Measurements from ENCODE around the gene PROP1. TPM values are rescaled to one million over a fixed set of nuclear protein-coding genes. Genes with fewer than 3 reads are reported as not detected.

Gene PROP1
- total RNA-seq, 1 experiment from 2014 or later: not detected

DNA sequence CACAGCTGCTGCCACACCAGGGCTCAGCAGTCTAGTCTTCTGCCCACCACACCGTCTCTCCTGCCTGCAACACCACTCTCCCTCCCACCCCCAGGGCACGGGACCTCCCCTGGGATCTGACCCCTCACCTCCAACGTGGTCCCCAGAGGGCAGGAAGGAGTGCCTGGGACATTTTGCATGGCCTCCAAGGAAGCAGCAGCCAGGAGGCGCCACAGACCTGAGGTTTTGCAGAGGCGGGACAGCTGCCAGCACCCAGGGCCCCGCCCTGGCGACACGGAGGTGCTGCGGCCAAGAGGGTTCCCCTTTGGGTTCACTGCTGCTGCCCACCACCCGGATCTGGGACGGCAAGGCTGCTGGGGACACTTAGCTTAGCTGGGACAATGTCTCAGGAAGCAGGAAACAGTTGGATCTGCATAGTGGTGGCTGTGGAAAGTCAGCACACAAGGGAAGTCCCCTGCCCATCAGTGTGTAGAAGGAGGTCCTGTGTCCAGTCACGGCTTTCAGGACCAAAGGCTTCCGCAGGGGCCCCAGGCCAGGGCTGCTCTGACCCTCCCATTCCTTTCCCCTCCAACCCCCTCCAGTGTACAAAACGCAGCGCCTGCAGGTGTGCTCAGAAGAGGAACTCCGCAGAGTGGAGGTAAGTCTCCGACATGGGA is 13.8 kb downstream of the PROP1 start:
- POLR2A ChIA-PET: no interaction called here
- Histone ChIP-seq H4K20me1 (ENCODE audit: insufficient read depth) (no peaks in the 10 kb centered on the region), H3K79me2 (ENCODE audit: insufficient read depth, low read length) (no peaks in the 10 kb centered on the region), H3K4me3 (replicated peaks in 1 of 2; ENCODE audit: low read depth in 1 of 2, low read length in 2 of 2) (no peak overlapping the region), H3K27me3 (ENCODE audit: insufficient read depth, low read length) (no peaks in the 10 kb centered on the region), H3K4me1 (ENCODE audit: control insufficient read depth in 1 of 2, insufficient read depth in 2 of 2, low read length in 2 of 2) (peaks cover 0 to 3% of the 10 kb centered on the region in 2 experiments; a peak in 1 of 4 replicates), H2AFZ (ENCODE audit: low read depth, low read length, poor library complexity, severe bottlenecking) (no peak overlapping the region), H3K9ac (ENCODE audit: low read length) (no peak overlapping the region), H3K36me3 (ENCODE audit: control insufficient read depth in 1 of 2, insufficient read depth in 2 of 2, low read length in 2 of 2) (no peaks in the 10 kb centered on the region), H3K4me2 (ENCODE audit: low read length) (peak overlapping the region; percentile 37; the same call in 1 of the 2 replicates), H3K9me3 (ENCODE audit: control insufficient read depth in 1 of 2, insufficient read depth in 1 of 2, low read depth in 1 of 2, low read length in 2 of 2) (no peaks in the 10 kb centered on the region), H3K27ac (ENCODE audit: low read depth, low read length) (no peak overlapping the region), H3K9me2 (ENCODE audit: insufficient read depth) (no peaks in the 10 kb centered on the region)
- TF ChIP-seq, protein P1, sequence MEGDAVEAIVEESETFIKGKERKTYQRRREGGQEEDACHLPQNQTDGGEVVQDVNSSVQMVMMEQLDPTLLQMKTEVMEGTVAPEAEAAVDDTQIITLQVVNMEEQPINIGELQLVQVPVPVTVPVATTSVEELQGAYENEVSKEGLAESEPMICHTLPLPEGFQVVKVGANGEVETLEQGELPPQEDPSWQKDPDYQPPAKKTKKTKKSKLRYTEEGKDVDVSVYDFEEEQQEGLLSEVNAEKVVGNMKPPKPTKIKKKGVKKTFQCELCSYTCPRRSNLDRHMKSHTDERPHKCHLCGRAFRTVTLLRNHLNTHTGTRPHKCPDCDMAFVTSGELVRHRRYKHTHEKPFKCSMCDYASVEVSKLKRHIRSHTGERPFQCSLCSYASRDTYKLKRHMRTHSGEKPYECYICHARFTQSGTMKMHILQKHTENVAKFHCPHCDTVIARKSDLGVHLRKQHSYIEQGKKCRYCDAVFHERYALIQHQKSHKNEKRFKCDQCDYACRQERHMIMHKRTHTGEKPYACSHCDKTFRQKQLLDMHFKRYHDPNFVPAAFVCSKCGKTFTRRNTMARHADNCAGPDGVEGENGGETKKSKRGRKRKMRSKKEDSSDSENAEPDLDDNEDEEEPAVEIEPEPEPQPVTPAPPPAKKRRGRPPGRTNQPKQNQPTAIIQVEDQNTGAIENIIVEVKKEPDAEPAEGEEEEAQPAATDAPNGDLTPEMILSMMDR (IDR thresholded peaks at IDR 0.05 in 2 of 3, conservative IDR thresholded peaks at IDR 0.05 in 1 of 3; ENCODE audit: borderline replicate concordance in 1 of 3, insufficient read depth in 1 of 3, low read depth in 2 of 3, low read length in 2 of 3): peak; percentile 55 to 85 (median 65)
- TF ChIP-seq FOSL1 (IDR thresholded peaks at IDR 0.05; ENCODE audit: low read depth) (no peak), RAD21 (IDR thresholded peaks at IDR 0.05; ENCODE audit: low read depth) (peak; percentile 84)
- RAD21 ChIA-PET (ENCODE audit: low non-redundant PET in 1 of 2, low total read pairs in 2 of 2, uncharacterized antibody in 2 of 2, unreplicated experiment in 2 of 2): no interaction called here
- peak; percentile 19 for DNase-seq (ENCODE audit: low read depth, low spot score)
- intact Hi-C loops (cut with micrococcal nuclease): loop anchor here (1.0 kb wide), 1 partner anchor 80 kb away; no protein-coding TSS in a partner anchor
- ATAC-seq: peak; percentile 89
- BruUV-seq (replicated peaks): no TSS peak
- CTCF ChIA-PET: interaction anchor here (1.2 kb wide), 1 partner anchor 80 kb away, joined by 7 read pairs; no protein-coding TSS in a partner anchor

DNA sequence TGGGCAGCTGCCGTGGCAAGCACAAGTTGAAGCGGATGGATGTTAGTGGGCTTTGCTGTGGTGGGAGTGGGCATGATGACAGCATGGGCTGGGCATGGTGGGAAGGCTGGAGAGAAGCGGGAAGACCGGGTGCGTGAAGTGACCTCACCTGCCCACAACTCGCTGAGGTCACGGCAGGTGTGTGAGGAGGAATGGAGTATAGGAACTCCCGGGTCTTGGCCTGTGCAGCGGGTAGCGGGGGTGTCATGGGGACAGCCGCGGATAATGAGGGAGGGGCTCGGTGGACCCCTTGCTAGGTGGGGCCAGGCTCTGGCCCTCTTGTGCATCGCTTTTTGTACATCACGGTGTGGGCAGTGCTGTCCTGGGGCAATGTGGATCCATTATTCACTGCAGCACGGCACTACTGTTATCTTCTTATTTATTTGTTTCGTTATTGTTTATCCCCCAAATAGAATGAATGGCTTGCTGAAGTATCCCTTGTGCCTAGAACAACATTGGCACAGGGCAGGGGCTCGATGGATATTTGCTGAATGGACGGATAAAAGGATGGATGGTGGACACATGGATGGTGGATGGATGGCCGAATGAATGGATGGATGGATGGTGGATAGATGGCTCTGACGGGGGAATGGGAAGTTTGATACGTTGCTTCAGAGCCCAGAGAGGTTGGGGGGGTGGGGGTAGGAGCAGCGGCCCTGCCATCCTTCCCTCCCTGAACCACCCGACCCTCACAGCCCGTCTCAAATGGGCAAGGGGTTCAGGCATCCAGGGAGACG is 14.6 kb downstream of the PROP1 start:
- ChIA-PET POLR2A (no interaction called here), RAD21 (ENCODE audit: low non-redundant PET in 1 of 2, low total read pairs in 2 of 2, uncharacterized antibody in 2 of 2, unreplicated experiment in 2 of 2) (no interaction called here), CTCF (interaction anchor here (1.2 kb wide), 1 partner anchor 80 kb away, joined by 7 read pairs; no protein-coding TSS in a partner anchor)
- H3K9me3 ChIP-seq (ENCODE audit: control insufficient read depth in 1 of 2, insufficient read depth in 1 of 2, low read depth in 1 of 2, low read length in 2 of 2): no peaks in the 10 kb centered on the region
- no peaks in the 10 kb centered on the region for H4K20me1 ChIP-seq (ENCODE audit: insufficient read depth)
- TF ChIP-seq ELF1 (IDR thresholded peaks at IDR 0.05; ENCODE audit: borderline replicate concordance, low read depth): no peak
- TF ChIP-seq, protein P1 (IDR thresholded peaks at IDR 0.05 in 2 of 3, conservative IDR thresholded peaks at IDR 0.05 in 1 of 3; ENCODE audit: borderline replicate concordance in 1 of 3, insufficient read depth in 1 of 3, low read depth in 2 of 3, low read length in 2 of 3): no peak
- H3K79me2 ChIP-seq (ENCODE audit: insufficient read depth, low read length): no peaks in the 10 kb centered on the region
- H3K4me1 ChIP-seq (ENCODE audit: control insufficient read depth in 1 of 2, insufficient read depth in 2 of 2, low read length in 2 of 2): peaks cover 0 to 3% of the 10 kb centered on the region in 2 experiments; a peak in 1 of 4 replicates
- no peaks in the 10 kb centered on the region for H3K36me3 ChIP-seq (ENCODE audit: control insufficient read depth in 1 of 2, insufficient read depth in 2 of 2, low read length in 2 of 2)
- DNase-seq (ENCODE audit: low read depth, low spot score): no peak
- no peak overlapping the region for H3K9ac ChIP-seq (ENCODE audit: low read length)
- no peak overlapping the region for H3K27ac ChIP-seq (ENCODE audit: low read depth, low read length)
- H2AFZ ChIP-seq (ENCODE audit: low read depth, low read length, poor library complexity, severe bottlenecking): no peak overlapping the region
- intact Hi-C loops (cut with micrococcal nuclease): loop anchor here (1.0 kb wide), 1 partner anchor 81 kb away; no protein-coding TSS in a partner anchor
- no TSS peak for BruUV-seq (replicated peaks)
- no peaks in the 10 kb centered on the region for H3K27me3 ChIP-seq (ENCODE audit: insufficient read depth, low read length)
- H3K4me2 ChIP-seq (ENCODE audit: low read length): no peak overlapping the region
- no peak for ATAC-seq
- H3K4me3 ChIP-seq (replicated peaks in 1 of 2; ENCODE audit: low read depth in 1 of 2, low read length in 2 of 2): no peak overlapping the region
- H3K9me2 ChIP-seq (ENCODE audit: insufficient read depth): no peaks in the 10 kb centered on the region
